GM18907 (cell line): ENCODE data around the gene CPA3.

Experiments
- ATAC-seq: cut with Tn5 transposase; IDR thresholded peaks from one replicate; pipeline ENCODE4 v1.9.1; 2021; ENCODE audit warnings: mild to moderate bottlenecking, moderate library complexity; ENCODE audit not compliant: unreplicated experiment

Gene CPA3

GRCh38 chr3:148911592-148911991 lies 46.5 kb downstream of the CPA3 start:
- ATAC-seq, result no peak

DNA sequence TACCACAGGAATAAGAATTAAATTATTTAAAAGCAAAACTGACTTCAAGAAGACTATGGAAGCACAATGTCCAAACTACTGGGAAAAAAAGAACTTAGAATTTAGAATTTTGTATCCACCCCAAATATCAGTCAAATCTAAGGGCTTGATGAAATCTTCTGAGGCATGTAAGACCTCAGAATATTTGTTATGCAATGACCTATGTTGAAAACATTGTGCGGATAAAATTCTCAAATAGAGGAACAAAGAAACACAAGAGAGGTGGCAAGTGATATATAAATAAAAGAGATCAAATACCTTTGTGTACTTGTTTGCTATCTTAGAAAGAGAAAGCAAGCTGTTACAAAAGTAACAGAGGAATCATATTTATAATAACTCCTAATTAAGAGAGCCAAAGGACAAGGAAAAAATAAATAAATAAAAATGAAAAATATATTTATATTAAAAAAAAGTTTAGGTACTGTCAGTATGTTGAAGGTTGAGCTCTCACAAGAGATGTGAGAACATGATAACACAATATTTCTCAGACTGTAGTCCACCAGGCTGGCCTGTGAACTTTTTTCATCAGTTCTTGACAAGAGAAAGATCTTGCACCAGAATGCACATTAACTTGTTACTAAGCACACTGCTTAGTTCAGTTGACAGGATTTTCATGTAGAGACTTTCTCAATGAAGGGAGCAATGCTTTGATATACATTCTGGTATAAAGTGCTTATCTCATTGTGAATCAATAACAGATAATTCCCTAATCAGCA lies 50.0 kb downstream of the CPA3 start:
- ATAC-seq, result no peak

DNA sequence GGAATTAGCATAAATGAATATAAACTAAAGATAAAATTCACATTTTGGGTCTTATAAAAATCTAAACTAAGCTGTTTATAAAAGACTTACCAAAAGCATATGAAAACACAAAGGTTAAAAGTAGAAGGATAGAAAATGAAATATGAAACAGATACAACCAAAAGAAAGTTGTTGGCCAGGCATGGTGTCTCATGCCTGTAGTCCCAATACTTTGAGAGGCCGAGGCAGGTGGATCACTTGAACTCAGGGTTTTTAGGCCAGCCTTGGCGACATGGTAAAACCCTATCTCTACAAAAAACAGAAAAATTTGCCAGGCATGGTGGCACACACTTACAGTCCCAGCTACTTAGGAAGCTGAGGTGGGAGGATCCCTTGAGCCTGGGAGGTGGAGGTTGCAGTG lies 51.0 kb downstream of the CPA3 start:
- no peak for ATAC-seq

DNA sequence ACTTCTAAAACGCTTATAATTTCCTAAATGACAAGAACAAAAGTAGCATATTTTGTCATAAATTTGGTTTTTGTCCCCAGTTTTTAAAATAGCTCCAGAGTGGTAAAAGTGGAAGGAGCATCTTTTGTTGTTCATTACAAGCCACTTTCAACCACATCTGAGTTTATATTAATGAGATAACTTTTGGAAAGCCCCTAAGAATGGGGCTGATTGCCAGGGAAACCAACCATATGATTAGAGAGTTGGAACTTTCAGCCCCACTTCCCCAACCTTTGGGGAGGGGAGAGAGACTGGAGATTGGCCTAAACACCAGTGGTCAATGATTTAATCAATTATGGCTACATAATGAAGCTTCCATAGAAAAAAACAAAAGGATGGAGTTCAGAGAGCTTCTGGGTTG lies 57.4 kb downstream of the CPA3 start:
- ATAC-seq, result no peak

DNA sequence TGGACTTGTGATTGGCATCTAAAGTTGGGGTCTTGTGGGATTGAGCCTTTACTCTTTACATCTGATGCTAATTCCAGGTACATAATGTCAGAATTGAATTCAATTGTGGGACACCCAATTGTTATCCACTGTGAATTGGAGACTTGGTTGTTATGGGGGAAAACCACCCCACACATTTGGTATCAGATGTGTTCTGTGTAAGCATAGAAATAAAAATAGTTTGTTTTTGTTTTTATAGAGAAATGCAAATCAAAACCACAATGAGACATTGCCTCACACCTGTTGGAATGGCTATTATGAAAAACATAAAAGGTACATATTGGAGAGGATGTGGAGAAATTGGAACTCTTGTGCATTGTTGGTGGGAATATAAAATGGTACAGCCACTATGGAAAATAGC lies 58.5 kb downstream of the CPA3 start:
- no peak for ATAC-seq

- no peak for ATAC-seq
Measured at GRCh38 chr3:148924562-148924961, 59.5 kb downstream of the CPA3 start.

DNA sequence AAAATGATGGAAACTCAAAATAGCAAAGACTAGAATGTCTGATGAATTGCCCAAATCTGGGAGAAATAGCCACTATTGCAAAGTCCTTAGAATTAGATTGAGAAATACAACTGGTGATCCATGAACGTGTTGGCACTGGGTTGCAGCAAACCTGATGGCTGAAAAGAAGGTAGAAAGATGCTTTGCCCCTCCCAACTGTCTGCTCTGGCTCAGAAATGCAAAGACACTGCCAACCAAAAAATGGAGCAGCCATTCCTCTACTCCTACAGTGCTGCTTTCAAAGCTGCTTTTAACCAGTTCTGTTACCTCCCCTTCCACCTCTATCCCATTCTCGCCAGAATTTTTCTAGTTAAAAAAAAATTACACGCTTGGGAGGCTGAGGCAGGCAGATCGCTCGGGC lies 60.7 kb downstream of the CPA3 start:
- no peak for ATAC-seq

DNA sequence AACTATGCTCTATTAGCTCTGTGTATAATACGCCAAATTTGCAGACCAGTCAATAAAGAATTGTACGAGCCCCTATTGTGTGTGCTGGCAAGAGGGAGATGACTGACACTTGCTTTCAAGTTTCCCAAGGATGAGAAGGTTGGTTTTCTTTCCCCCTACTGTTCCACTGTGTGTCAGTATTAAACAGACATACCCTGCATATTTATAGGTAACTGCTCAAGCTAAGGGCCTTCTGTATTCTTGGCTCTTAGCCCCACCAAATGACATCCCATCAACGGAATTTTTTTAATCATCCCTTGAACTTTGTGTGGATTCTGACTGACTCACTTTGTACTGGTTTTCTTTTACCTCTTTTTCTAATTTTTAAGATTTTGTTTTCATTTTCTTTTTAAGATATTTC lies 65.7 kb downstream of the CPA3 start:
- ATAC-seq, result no peak

- no peak for ATAC-seq
Measured at GRCh38 chr3:148931574-148931973, 66.5 kb downstream of the CPA3 start.

DNA sequence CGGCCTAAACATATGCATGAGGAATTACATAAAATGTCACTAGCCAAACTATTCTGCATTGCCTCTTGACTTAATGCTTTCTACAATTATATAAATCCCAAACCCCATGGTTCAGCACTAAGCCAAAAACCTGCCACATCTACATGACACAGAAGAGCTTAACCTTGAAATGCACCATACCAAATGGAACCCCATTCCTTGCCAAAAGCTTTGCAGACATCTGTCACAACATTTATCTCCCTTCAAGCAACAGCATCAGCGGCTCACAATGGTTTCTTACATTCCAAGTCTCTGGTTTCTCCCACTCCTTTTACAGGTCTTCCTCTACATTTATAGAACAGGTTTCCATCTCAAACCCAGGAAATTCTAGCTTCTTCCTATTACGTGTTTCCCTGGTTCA lies 67.9 kb downstream of the CPA3 start:
- ATAC-seq, result no peak

- no peak for ATAC-seq
Measured at GRCh38 chr3:148937467-148938255, 72.6 kb downstream of the CPA3 start.

- no peak for ATAC-seq
Measured at GRCh38 chr3:148938306-148938705, 73.2 kb downstream of the CPA3 start.

- ATAC-seq, result no peak
Measured at GRCh38 chr3:148938936-148939335, 73.8 kb downstream of the CPA3 start.

DNA sequence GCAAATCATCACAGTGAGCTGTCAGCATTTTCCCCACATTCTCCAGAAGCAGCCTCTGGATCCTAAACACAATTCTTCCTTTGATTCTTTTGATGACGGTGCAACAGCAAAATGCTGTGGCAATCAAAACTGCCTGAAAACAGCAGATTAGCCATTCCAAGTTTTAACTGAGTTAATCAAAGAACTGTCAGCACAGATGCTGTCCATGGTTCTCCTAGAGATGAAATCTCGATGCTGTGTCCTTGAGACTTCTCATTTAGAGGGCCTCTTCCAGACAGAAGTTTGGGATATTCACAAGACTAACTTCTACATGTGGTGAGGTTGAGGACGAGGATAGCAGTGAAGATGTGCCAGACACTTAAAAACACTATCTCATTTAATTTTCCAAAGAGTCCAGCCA lies 75.9 kb downstream of the CPA3 start:
- no peak for ATAC-seq

DNA sequence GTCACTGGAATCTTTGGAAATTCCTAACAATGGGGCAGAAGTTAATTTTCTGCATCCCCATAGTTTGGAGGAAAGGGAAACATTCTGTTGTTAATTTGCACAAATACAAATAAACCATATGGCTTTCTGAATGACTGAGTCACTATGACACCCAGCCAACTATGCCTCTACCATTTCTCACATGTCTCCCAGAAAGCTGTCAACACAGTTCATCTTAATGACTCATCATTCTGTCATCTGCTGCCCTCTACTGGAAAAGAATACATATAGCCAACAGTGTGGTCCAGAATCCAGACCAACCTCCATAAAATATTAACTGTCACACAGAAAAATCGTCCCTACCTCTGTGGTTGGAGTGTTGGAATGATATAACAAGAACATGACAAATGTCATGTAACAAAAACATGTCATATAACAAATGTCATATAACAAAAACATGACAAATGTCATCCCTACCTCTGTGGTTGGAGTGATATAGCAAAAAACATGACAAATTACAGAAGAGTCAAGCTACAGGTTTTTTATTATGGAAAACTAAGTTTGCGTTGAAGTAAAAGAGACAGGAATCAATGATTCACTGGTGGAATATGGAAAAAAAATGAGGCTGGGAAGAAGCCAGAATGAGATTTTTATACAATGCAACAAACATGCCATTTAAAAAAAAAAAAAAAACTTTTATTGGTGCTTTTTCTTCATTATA lies 78.6 kb downstream of the CPA3 start:
- ATAC-seq, result peak; percentile 99

GRCh38 chr3:148945116-148945515 lies 80.0 kb downstream of the CPA3 start:
- no peak for ATAC-seq
